SK-N-SH treated with all-trans-retinoic acid at 6 μM for 48 hours (cell line): ENCODE results near the gene CHMP1B.

Source experiments
- ARNTL ChIP-seq: fragments of 450-650 bp; formaldehyde crosslinking; IDR thresholded peaks from 2 replicates; pipeline ENCODE4 v1.5.0; 2020; ENCODE audit warnings: low read depth, mild to moderate bottlenecking, moderate library complexity, borderline replicate concordance
- CSRNP3 ChIP-seq: fragments of 250-450 bp; sonication (Bioruptor Pico); IDR thresholded peaks from 2 replicates; pipeline ENCODE4 v1.5.1; 2021; ENCODE audit warnings: mild to moderate bottlenecking, moderate library complexity
- GLIS3 ChIP-seq: fragments of 250-450 bp; sonication (Bioruptor Pico); IDR thresholded peaks from 2 replicates; pipeline ENCODE4 v1.5.0; 2020; ENCODE audit warnings: mild to moderate bottlenecking, moderate library complexity
- ISL1 ChIP-seq: fragments of 250-450 bp; sonication (Bioruptor Pico); IDR thresholded peaks from 2 replicates; pipeline ENCODE4 v2.1.2; 2022; ENCODE audit warnings: mild to moderate bottlenecking, moderate library complexity
- RARB ChIP-seq: fragments of 250-450 bp; sonication (Bioruptor Pico); IDR thresholded peaks from 2 replicates; pipeline ENCODE4 v1.8.0; 2021; ENCODE audit warnings: mild to moderate bottlenecking, moderate library complexity
- TOX ChIP-seq: fragments of 250-450 bp; sonication (Bioruptor Pico); IDR thresholded peaks from 2 replicates; pipeline ENCODE4 v1.8.0; 2021; ENCODE audit warnings: mild to moderate bottlenecking, moderate library complexity, borderline replicate concordance
- TSHZ2 ChIP-seq: fragments of 250-450 bp; sonication (Bioruptor Pico); IDR thresholded peaks from 2 replicates; pipeline ENCODE4 v1.5.0; 2020; ENCODE audit warnings: mild to moderate bottlenecking, moderate library complexity
- ZC3H10 ChIP-seq: fragments of 250-450 bp; sonication (Bioruptor Pico); IDR thresholded peaks from 2 replicates; pipeline ENCODE4 v1.5.1; 2021; ENCODE audit warnings: mild to moderate bottlenecking, moderate library complexity
- ZFP3 ChIP-seq: fragments of 250-450 bp; sonication (Bioruptor Pico); IDR thresholded peaks from 2 replicates; pipeline ENCODE4 v1.5.0; 2020; ENCODE audit warnings: mild to moderate bottlenecking, moderate library complexity
- ZFP30 ChIP-seq: fragments of 450-650 bp; formaldehyde crosslinking; IDR thresholded peaks from 2 replicates; pipeline ENCODE4 v1.5.0; 2022; ENCODE audit warnings: mild to moderate bottlenecking, moderate library complexity

GRCh38 chr18:11849279-11849678 lies 1.9 kb upstream of the CHMP1B start:
- TF ChIP-seq ARNTL (CRISPR knock-in tag) (no peak), CSRNP3 (CRISPR knock-in tag) (no peak), GLIS3 (CRISPR knock-in tag) (no peak), ZFP30 (CRISPR knock-in tag) (no peak), TSHZ2 (CRISPR knock-in tag) (no peak), TOX (CRISPR knock-in tag) (no peak), RARB (CRISPR knock-in tag) (no peak), ISL1 (CRISPR knock-in tag) (no peak), ZC3H10 (CRISPR knock-in tag) (no peak), ZFP3 (CRISPR knock-in tag) (no peak)
